ENCODE measurements around the gene CSHL1. TPM values are rescaled to one million over a fixed set of nuclear protein-coding genes. Genes with fewer than 3 reads are reported as not detected.

The CSHL1 gene
- total RNA-seq, 1 experiment from 2014 or later: not detected

DNA sequence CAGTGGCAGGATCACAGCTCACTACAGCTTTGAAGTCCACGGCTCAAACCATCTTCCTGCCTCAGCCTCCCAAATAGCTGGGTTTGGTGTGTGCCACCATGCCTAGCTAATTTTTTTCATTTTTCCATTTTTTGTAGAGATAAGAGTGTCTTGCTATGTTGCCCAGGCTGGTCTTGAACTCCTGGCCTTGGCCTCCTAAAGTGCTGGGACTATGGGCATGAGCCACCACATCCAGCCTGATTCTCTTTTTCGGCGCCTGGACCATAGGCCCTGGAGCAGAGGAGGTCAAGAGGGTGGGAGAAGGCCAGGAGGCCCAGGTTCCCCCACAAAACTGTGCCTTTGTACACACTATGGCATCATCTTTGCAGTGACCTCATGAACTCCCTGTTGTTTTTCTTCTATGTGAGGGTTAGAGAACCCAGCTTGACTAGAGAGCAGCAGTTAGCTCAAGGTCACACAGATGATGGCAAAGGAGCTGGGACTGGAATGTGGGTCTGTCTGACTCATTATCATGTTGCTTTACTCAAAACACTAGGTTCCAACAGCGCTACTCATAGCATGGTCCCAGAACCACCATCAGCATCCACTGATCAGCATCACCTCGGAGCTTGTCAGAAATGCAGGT is 45.4 kb upstream of the CSHL1 start:
- Histone ChIP-seq H3K9me2 (ENCODE audit: insufficient read depth) (no peaks in the 10 kb centered on the region), H3K4me3 (no peak overlapping the region), H2AFZ (no peak overlapping the region), H3F3A (ENCODE audit: insufficient read depth, low read depth) (no peaks in the 10 kb centered on the region), H3K4me2 (no peak overlapping the region), H3K9me3 (ENCODE audit: insufficient read depth, low read depth) (no peaks in the 10 kb centered on the region), H3K27me3 (ENCODE audit: insufficient read depth, low read depth) (no peaks in the 10 kb centered on the region; the same call in 1 of the 2 replicates), H4K20me1 (ENCODE audit: insufficient read depth) (no peaks in the 10 kb centered on the region), H3K27ac (no peak overlapping the region), H3K36me3 (ENCODE audit: low read depth) (no peaks in the 10 kb centered on the region), H3K4me1 (replicated peaks; ENCODE audit: insufficient read depth) (peaks cover 12% of the 10 kb centered on the region), H3K79me2 (ENCODE audit: low read depth) (no peaks in the 10 kb centered on the region)
- TF ChIP-seq CTCF (conservative IDR thresholded peaks at IDR 0.05) (no peak), EZH2 (IDR thresholded peaks at IDR 0.05; ENCODE audit: low read depth) (no peak)
- POLR2A ChIA-PET (ENCODE audit: unreplicated experiment): no interaction called here
- BruUV-seq (replicated peaks): no TSS peak
- intact Hi-C loops (cut with micrococcal nuclease; ENCODE audit: unreplicated experiment): no loop called here
- DNase-seq: no peak
- CTCF ChIA-PET: no interaction called here

DNA sequence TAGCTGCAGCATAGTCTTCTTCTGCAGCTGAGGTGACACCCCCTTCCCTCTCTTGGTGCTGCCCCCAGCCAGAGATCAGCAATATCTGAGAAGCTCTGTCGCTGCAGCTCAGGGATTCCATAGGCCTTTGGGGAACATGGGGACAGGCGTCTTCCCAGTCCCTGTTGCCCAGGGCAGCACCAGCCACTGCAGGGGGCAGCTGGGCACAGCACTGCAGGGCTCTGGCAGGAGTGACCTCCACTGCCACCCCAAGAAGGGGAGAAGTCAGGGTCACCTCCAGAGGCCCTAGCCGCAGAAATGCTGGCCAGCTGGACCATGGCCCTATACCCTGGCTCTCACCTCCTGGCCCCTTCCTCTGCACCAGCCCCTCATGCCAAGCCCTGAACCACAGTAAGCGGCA is 44.7 kb upstream of the CSHL1 start:
- intact Hi-C loops (cut with micrococcal nuclease; ENCODE audit: unreplicated experiment): no loop called here
- Histone ChIP-seq H3K4me2 (no peak overlapping the region), H3K79me2 (ENCODE audit: low read depth) (no peaks in the 10 kb centered on the region), H3K27me3 (ENCODE audit: insufficient read depth, low read depth) (no peaks in the 10 kb centered on the region; the same call in 1 of the 2 replicates), H4K20me1 (ENCODE audit: insufficient read depth) (no peaks in the 10 kb centered on the region), H3K4me1 (replicated peaks; ENCODE audit: insufficient read depth) (peaks cover 6% of the 10 kb centered on the region; the same call in 1 of the 2 replicates), H3K4me3 (no peak overlapping the region), H2AFZ (no peak overlapping the region), H3K27ac (no peak overlapping the region), H3K36me3 (ENCODE audit: low read depth) (no peaks in the 10 kb centered on the region), H3K9me2 (ENCODE audit: insufficient read depth) (no peaks in the 10 kb centered on the region), H3K9me3 (ENCODE audit: insufficient read depth, low read depth) (no peaks in the 10 kb centered on the region), H3F3A (ENCODE audit: insufficient read depth, low read depth) (no peaks in the 10 kb centered on the region)
- no TSS peak for BruUV-seq (replicated peaks)
- no peak for DNase-seq
- TF ChIP-seq CTCF (conservative IDR thresholded peaks at IDR 0.05): no peak
- TF ChIP-seq EZH2 (IDR thresholded peaks at IDR 0.05; ENCODE audit: low read depth): no peak
- POLR2A ChIA-PET (ENCODE audit: unreplicated experiment): no interaction called here
- CTCF ChIA-PET: interaction anchor here (0.6 kb wide), 1 partner anchor 132 kb away, joined by 3 read pairs; no protein-coding TSS in a partner anchor

GRCh38 chr17:63955232-63955631 is 44.2 kb upstream of the CSHL1 start:
- Histone ChIP-seq H2AFZ (no peak overlapping the region), H3K4me1 (replicated peaks; ENCODE audit: insufficient read depth) (0 out of 2 replicates have a peak, but pooled peaks cover under 1% of the 10 kb centered on the region), H3F3A (ENCODE audit: insufficient read depth, low read depth) (no peaks in the 10 kb centered on the region), H3K36me3 (ENCODE audit: low read depth) (no peaks in the 10 kb centered on the region), H3K9me3 (ENCODE audit: insufficient read depth, low read depth) (no peaks in the 10 kb centered on the region), H3K79me2 (ENCODE audit: low read depth) (no peaks in the 10 kb centered on the region), H3K27ac (no peak overlapping the region), H3K4me3 (no peak overlapping the region), H3K4me2 (no peak overlapping the region), H4K20me1 (ENCODE audit: insufficient read depth) (no peaks in the 10 kb centered on the region), H3K27me3 (ENCODE audit: insufficient read depth, low read depth) (no peaks in the 10 kb centered on the region; the same call in 1 of the 2 replicates), H3K9me2 (ENCODE audit: insufficient read depth) (no peaks in the 10 kb centered on the region)
- no peak for TF ChIP-seq CTCF (conservative IDR thresholded peaks at IDR 0.05)
- TF ChIP-seq EZH2 (IDR thresholded peaks at IDR 0.05; ENCODE audit: low read depth): no peak
- POLR2A ChIA-PET (ENCODE audit: unreplicated experiment): no interaction called here
- CTCF ChIA-PET: interaction anchor here (0.6 kb wide), 2 partner anchors 14 to 132 kb away, joined by 3 to 6 read pairs; no protein-coding TSS in a partner anchor
- intact Hi-C loops (cut with micrococcal nuclease; ENCODE audit: unreplicated experiment): no loop called here
- DNase-seq: no peak
- no TSS peak for BruUV-seq (replicated peaks)
